ENCODE results near the gene ICA1. TPM values are rescaled to one million over a fixed set of nuclear protein-coding genes. Genes with fewer than 3 reads are reported as not detected.
"Not testable (repeated sequence)": the region's sequence is repeated elsewhere in the genome, so short reads cannot be mapped to it uniquely, and the experiment has no call there.

Gene ICA1
- total and polyA plus RNA-seq, 2 experiments from 2014 or later = 22.2 to 60.7 TPM

- no peaks in the 10 kb centered on the region for H3K9me3 ChIP-seq (ENCODE audit: low read depth)
- TF ChIP-seq CTCF (IDR thresholded peaks at IDR 0.05; ENCODE audit: low read depth, low read length) = no peak
- no peak overlapping the region for H3K27ac ChIP-seq
- no peaks in the 10 kb centered on the region for H3K27me3 ChIP-seq
- H3K4me1 ChIP-seq (ENCODE audit: low read depth) = no peaks in the 10 kb centered on the region
- DNase-seq (ENCODE audit: low read depth in 1 of 2, low spot score in 1 of 2) = no peak
- no peaks in the 10 kb centered on the region for H3K36me3 ChIP-seq
- no peak overlapping the region for H3K4me3 ChIP-seq
Observed at GRCh38 chr7:8254215-8254614, 7.8 kb downstream of the ICA1 start.

DNA sequence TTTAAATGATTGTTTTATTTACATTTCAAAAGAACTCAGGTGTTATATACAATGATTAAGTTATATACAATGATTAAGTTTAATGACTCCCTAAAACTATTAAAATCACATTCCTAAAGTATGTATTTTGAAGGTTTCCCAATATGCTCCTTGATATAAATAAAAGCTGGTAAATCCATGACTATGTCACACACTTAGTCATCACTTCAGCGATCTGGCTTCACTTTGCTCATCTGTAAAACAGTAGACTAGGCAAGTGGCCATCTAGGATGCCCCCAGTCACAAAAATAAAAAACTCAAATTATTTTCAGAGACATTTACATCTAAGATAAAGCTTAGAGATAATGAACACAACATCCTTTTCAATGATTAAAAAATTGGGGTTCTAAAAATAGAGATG lies 10.8 kb downstream of the ICA1 start:
- Histone ChIP-seq H3K4me1 (ENCODE audit: low read depth) (no peaks in the 10 kb centered on the region), H3K27me3 (no peaks in the 10 kb centered on the region), H3K9me3 (ENCODE audit: low read depth) (no peaks in the 10 kb centered on the region), H3K27ac (no peak overlapping the region), H3K36me3 (no peaks in the 10 kb centered on the region), H3K4me3 (no peak overlapping the region)
- TF ChIP-seq CTCF (IDR thresholded peaks at IDR 0.05; ENCODE audit: low read depth, low read length) = no peak
- no peak for DNase-seq (ENCODE audit: low read depth in 1 of 2, low spot score in 1 of 2)

DNA sequence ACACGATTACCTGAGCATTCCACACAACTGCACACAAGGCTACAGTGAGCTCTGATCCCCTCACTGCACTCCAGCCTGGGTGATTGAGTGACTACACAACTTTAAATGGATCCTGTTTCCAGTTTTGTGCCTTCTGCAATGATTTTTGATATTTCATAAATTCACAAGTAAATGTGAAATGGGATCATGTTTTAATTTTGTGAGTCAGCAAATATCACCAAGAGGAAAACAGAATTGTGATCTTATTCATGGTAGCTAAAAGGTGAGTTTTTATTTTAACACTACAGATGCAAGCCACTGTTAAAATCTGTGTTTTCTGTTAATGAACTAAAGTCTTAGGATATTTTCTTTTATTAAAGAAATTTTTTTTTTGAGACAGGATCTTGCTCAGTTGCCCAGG lies 11.4 kb downstream of the ICA1 start:
- no peak for TF ChIP-seq CTCF (IDR thresholded peaks at IDR 0.05; ENCODE audit: low read depth, low read length)
- H3K36me3 ChIP-seq = no peaks in the 10 kb centered on the region
- no peak for DNase-seq (ENCODE audit: low read depth in 1 of 2, low spot score in 1 of 2)
- no peak overlapping the region for H3K4me3 ChIP-seq
- no peak overlapping the region for H3K27ac ChIP-seq
- H3K27me3 ChIP-seq = no peaks in the 10 kb centered on the region
- H3K4me1 ChIP-seq (ENCODE audit: low read depth) = no peaks in the 10 kb centered on the region
- no peaks in the 10 kb centered on the region for H3K9me3 ChIP-seq (ENCODE audit: low read depth)

DNA sequence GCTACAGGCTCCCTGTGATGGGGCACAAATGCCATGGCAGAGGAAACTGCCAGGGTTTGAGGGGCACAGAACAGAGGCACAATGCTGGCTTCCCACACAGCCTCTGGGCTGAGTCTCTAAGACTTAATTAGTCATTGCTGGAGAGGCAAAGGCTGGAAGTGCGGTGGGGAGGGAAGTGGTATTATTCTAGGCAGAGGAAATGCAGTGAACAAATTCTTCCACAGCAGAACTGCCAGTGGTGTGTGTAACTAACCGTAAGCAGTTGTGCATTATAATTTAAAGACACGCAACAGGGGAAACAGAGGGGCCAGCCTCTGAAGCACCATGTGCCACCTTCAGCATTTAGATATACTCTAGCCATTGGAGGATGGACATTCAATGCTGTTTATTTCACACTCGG lies 12.8 kb downstream of the ICA1 start:
- Histone ChIP-seq H3K27me3 (no peaks in the 10 kb centered on the region), H3K4me3 (no peak overlapping the region), H3K36me3 (no peaks in the 10 kb centered on the region), H3K4me1 (ENCODE audit: low read depth) (no peaks in the 10 kb centered on the region), H3K27ac (no peak overlapping the region), H3K9me3 (ENCODE audit: low read depth) (no peaks in the 10 kb centered on the region)
- no peak for DNase-seq (ENCODE audit: low read depth in 1 of 2, low spot score in 1 of 2)
- TF ChIP-seq CTCF (IDR thresholded peaks at IDR 0.05; ENCODE audit: low read depth, low read length) = no peak

- no peak for DNase-seq (ENCODE audit: low read depth in 1 of 2, low spot score in 1 of 2)
- H3K36me3 ChIP-seq = no peaks in the 10 kb centered on the region
- no peak overlapping the region for H3K27ac ChIP-seq
- no peak overlapping the region for H3K4me3 ChIP-seq
- no peaks in the 10 kb centered on the region for H3K9me3 ChIP-seq (ENCODE audit: low read depth)
- H3K4me1 ChIP-seq (ENCODE audit: low read depth) = no peaks in the 10 kb centered on the region
- no peaks in the 10 kb centered on the region for H3K27me3 ChIP-seq
- TF ChIP-seq CTCF (IDR thresholded peaks at IDR 0.05; ENCODE audit: low read depth, low read length) = no peak
Observed at GRCh38 chr7:8246020-8246419, 15.9 kb downstream of the ICA1 start.

- not testable (repeated sequence) for DNase-seq (ENCODE audit: low read depth in 1 of 2, low spot score in 1 of 2); H3K4me1 ChIP-seq (ENCODE audit: low read depth); H3K4me3 ChIP-seq; H3K27me3 ChIP-seq; H3K36me3 ChIP-seq; H3K9me3 ChIP-seq (ENCODE audit: low read depth); H3K27ac ChIP-seq
Observed at GRCh38 chr7:8245032-8245431, 16.9 kb downstream of the ICA1 start.

- H3K4me3 ChIP-seq; H3K36me3 ChIP-seq; DNase-seq (ENCODE audit: low read depth in 1 of 2, low spot score in 1 of 2); H3K27me3 ChIP-seq; H3K9me3 ChIP-seq (ENCODE audit: low read depth); H3K27ac ChIP-seq; H3K4me1 ChIP-seq (ENCODE audit: low read depth): not testable (repeated sequence)
Observed at GRCh38 chr7:8243059-8243458, 18.9 kb downstream of the ICA1 start.

- not testable (repeated sequence) for H3K27ac ChIP-seq; H3K4me1 ChIP-seq (ENCODE audit: low read depth); H3K36me3 ChIP-seq; H3K4me3 ChIP-seq; H3K27me3 ChIP-seq; DNase-seq (ENCODE audit: low read depth in 1 of 2, low spot score in 1 of 2); H3K9me3 ChIP-seq (ENCODE audit: low read depth)
Observed at GRCh38 chr7:8239702-8240362, 22.1 kb downstream of the ICA1 start.

All from cardiac muscle cell (in vitro differentiated cells and primary cell).